HCT116 (cell line): ENCODE results near the gene NFATC3. TPM values are rescaled to one million over a fixed set of nuclear protein-coding genes. Genes with fewer than 3 reads are reported as not detected.

Source experiments
- ATAC-seq: fragments of 200-7000 bp; cut with Tn5 transposase; 2 replicates; pipeline ENCODE4 v1.9.1; 2020; ENCODE audit warnings: mild to moderate bottlenecking, moderate library complexity
- BruUV-seq: library from RNA; stranded (reverse); fragments of 400-500 nt; replicated peaks from 2 replicates; lab custom pipeline; 2021; lab: Mats Ljungman, UMichigan
- CTCF ChIA-PET: fragments of 300-600 bp; sonication (Branson Sonifier 250); formaldehyde crosslinking; loops from one replicate; lab custom pipeline; 2021; ENCODE audit warnings: antibody characterized with exemption; lab: Charles Lee
- POLR2A ChIA-PET: fragments of 300-600, 350-600 bp; sonication (Branson Sonifier 250); formaldehyde crosslinking; loops from one replicate; lab custom pipeline; 2021; ENCODE audit warnings: antibody characterized with exemption; lab: Charles Lee
- RAD21 ChIA-PET, 2 experiments: fragments of 300-600 bp; sonication (Branson Sonifier 250); formaldehyde crosslinking; loops; one replicate each; lab custom pipeline; 2023; ENCODE audit warnings: low total read pairs in 2 of 2; ENCODE audit not compliant: uncharacterized antibody in 2 of 2, unreplicated experiment in 2 of 2, low non-redundant PET in 1 of 2; lab: Charles Lee
- DNase-seq: peaks from one replicate; pipeline ENCODE4 v3.0.0-alpha.2; 2010; ENCODE audit warnings: low read depth, low spot score
- H2AFZ ChIP-seq: fragments of 200-600 bp; shearing (Covaris generic), sonication (generic); 2 replicates; pipeline ENCODE4 v1.6.1; 2017; ENCODE audit warnings: low read depth, mixed run types, mixed read lengths, antibody characterized with exemption, low read length; ENCODE audit not compliant: poor library complexity, severe bottlenecking
- H3K27ac ChIP-seq: 2 replicates; pipeline ENCODE4 v1.5.1; 2012; ENCODE audit warnings: low read depth, low read length
- H3K27me3 ChIP-seq: fragments of 200-600 bp; sonication (generic); 2 replicates; pipeline ENCODE4 v1.6.1; 2016; ENCODE audit warnings: mixed run types, low read length, mixed read lengths; ENCODE audit not compliant: insufficient read depth
- H3K36me3 ChIP-seq, 2 experiments: fragments of 200-500 bp in 1 of 2; fragments of 200-600 bp in 1 of 2; sonication (Bioruptor generic) in 1 of 2; sonication (generic) in 1 of 2; 2 replicates each; pipeline versions ENCODE4 v1.5.1 to v1.6.1; 2014 to 2016; ENCODE audit warnings: low read length in 2 of 2, inconsistent platforms in 1 of 2, mixed read lengths in 1 of 2, mixed run types in 1 of 2; ENCODE audit not compliant: insufficient read depth in 2 of 2, control insufficient read depth in 1 of 2
- H3K4me1 ChIP-seq, 2 experiments: fragments of 200-600 bp in 1 of 2; sonication (generic) in 1 of 2; 2 replicates each; pipeline versions ENCODE4 v1.5.1 to v1.6.1; 2012 to 2017; ENCODE audit warnings: low read length in 2 of 2, inconsistent platforms in 1 of 2, mild to moderate bottlenecking in 1 of 2, mixed read lengths in 1 of 2, mixed run types in 1 of 2, moderate library complexity in 1 of 2; ENCODE audit not compliant: insufficient read depth in 2 of 2, control insufficient read depth in 1 of 2
- H3K4me2 ChIP-seq: fragments of 200-600 bp; sonication (generic); 2 replicates; pipeline ENCODE4 v1.6.1; 2017; ENCODE audit warnings: mixed run types, low read length, mixed read lengths
- H3K4me3 ChIP-seq, 2 experiments: fragments of 200-600 bp in 1 of 2; sonication (generic) in 1 of 2; replicated peaks in 1 of 2; 2 replicates each; pipeline ENCODE4 v1.5.1; 2011 to 2016; ENCODE audit warnings: low read length in 2 of 2, control low read depth in 1 of 2, low read depth in 1 of 2, mild to moderate bottlenecking in 1 of 2, mixed read lengths in 1 of 2, mixed run types in 1 of 2
- H3K79me2 ChIP-seq: fragments of 200-600 bp; sonication (generic); 2 replicates; pipeline ENCODE4 v1.6.1; 2017; ENCODE audit warnings: mild to moderate bottlenecking, mixed run types, low read length, moderate library complexity, mixed read lengths; ENCODE audit not compliant: insufficient read depth
- H3K9ac ChIP-seq: fragments of 200-600 bp; sonication (generic); 2 replicates; pipeline ENCODE4 v1.6.1; 2016; ENCODE audit warnings: low read length, mixed read lengths
- H3K9me2 ChIP-seq: fragments of 200-600 bp; sonication (generic), shearing (Covaris generic); 2 replicates; pipeline ENCODE4 v1.6.1; 2017; ENCODE audit warnings: mixed run types, mild to moderate bottlenecking, moderate library complexity; ENCODE audit not compliant: insufficient read depth
- H3K9me3 ChIP-seq, 2 experiments: fragments of 200-500 bp in 1 of 2; fragments of 200-600 bp in 1 of 2; sonication (Bioruptor generic) in 1 of 2; sonication (generic) in 1 of 2; 2 replicates each; pipeline ENCODE4 v1.6.1; 2014 to 2017; ENCODE audit warnings: low read length in 2 of 2, mixed read lengths in 2 of 2, inconsistent platforms in 1 of 2, low read depth in 1 of 2, mild to moderate bottlenecking in 1 of 2, mixed run types in 1 of 2, moderate library complexity in 1 of 2; ENCODE audit not compliant: control insufficient read depth in 1 of 2, insufficient read depth in 1 of 2
- H4K20me1 ChIP-seq: fragments of 200-600 bp; sonication (generic), shearing (Covaris generic); 2 replicates; pipeline ENCODE4 v1.6.1; 2017; ENCODE audit warnings: mixed run types, mild to moderate bottlenecking, moderate library complexity; ENCODE audit not compliant: insufficient read depth
- ATF3 ChIP-seq: IDR thresholded peaks from 2 replicates; pipeline ENCODE4 v1.6.1; 2012
- EGR1 ChIP-seq: IDR thresholded peaks from 2 replicates; pipeline ENCODE4 v1.6.1; 2012; ENCODE audit warnings: low read depth
- ELF1 ChIP-seq: IDR thresholded peaks from 2 replicates; pipeline ENCODE4 v1.6.1; 2012; ENCODE audit warnings: low read depth, borderline replicate concordance
- EZH2 ChIP-seq: fragments of 200-600 bp; sonication (generic); IDR thresholded peaks from 2 replicates; pipeline ENCODE4 v1.6.1; 2017; ENCODE audit warnings: antibody characterized with exemption, mixed run types
- EZH2phosphoT487 ChIP-seq: fragments of 200-600 bp; IDR thresholded peaks from 2 replicates; pipeline ENCODE4 v1.6.1; 2018; ENCODE audit warnings: antibody characterized with exemption, borderline replicate concordance
- FOSL1 ChIP-seq: IDR thresholded peaks from 2 replicates; pipeline ENCODE4 v1.6.1; 2012; ENCODE audit warnings: low read depth
- JUND ChIP-seq: IDR thresholded peaks from 2 replicates; pipeline ENCODE4 v1.6.1; 2012
- POLR2AphosphoS5 ChIP-seq: IDR thresholded peaks from 2 replicates; pipeline ENCODE4 v1.6.1; 2011; ENCODE audit warnings: mild to moderate bottlenecking, low read depth, low read length, moderate library complexity
- RAD21 ChIP-seq: IDR thresholded peaks from 2 replicates; pipeline ENCODE4 v1.6.1; 2012; ENCODE audit warnings: low read depth, mild to moderate bottlenecking
- SP1 ChIP-seq: IDR thresholded peaks from 2 replicates; pipeline ENCODE4 v1.6.1; 2012; ENCODE audit warnings: low read depth
- TCF7L2 ChIP-seq: IDR thresholded peaks from 2 replicates; pipeline ENCODE4 v1.7.0; 2011; ENCODE audit warnings: borderline replicate concordance, inconsistent platforms; ENCODE audit not compliant: insufficient read depth, insufficient read length; ENCODE audit errors: extremely low read depth
- YY1 ChIP-seq: IDR thresholded peaks from 2 replicates; pipeline ENCODE4 v1.6.1; 2011; ENCODE audit warnings: low read length, low read depth, moderate library complexity, mild to moderate bottlenecking; ENCODE audit not compliant: insufficient replicate concordance; ENCODE audit errors: extremely low read depth
- ZBTB33 ChIP-seq: IDR thresholded peaks from 2 replicates; pipeline ENCODE4 v1.6.1; 2011; ENCODE audit warnings: mild to moderate bottlenecking, low read length, moderate library complexity; ENCODE audit not compliant: insufficient replicate concordance; ENCODE audit errors: extremely low read depth
- ZFX ChIP-seq: fragments of 450-650 bp; IDR thresholded peaks from 2 replicates; pipeline ENCODE4 v1.6.1; 2017
- ZNF274 ChIP-seq: fragments of 200-500 bp; sonication (Bioruptor generic); IDR thresholded peaks from 2 replicates; pipeline ENCODE4 v1.6.1; 2014; ENCODE audit warnings: mild to moderate bottlenecking, low read depth, low read length, inconsistent platforms
- intact Hi-C: fragments of 100-400 bp; cut with micrococcal nuclease; formaldehyde crosslinking; loops from 2 replicates; pipeline ENCODE4 v1.10.0; 2022
- total RNA-seq: library from RNA; stranded (reverse); gene quantifications from one replicate; pipeline ENCODE4 v1.2.1, GENCODE V29; 2021; ENCODE audit not compliant: unreplicated experiment
- TF ChIP-seq, protein P1 (sequence below), 3 experiments: fragments of 200-600 bp in 1 of 3; sonication (generic) in 1 of 3; IDR thresholded peaks in 2 of 3; conservative IDR thresholded peaks in 1 of 3; 2 replicates each; pipeline ENCODE4 v1.5.1; 2012 to 2017; ENCODE audit warnings: low read depth in 2 of 3, low read length in 2 of 3, antibody characterized with exemption in 1 of 3, borderline replicate concordance in 1 of 3, control low read depth in 1 of 3, mild to moderate bottlenecking in 1 of 3, mixed read lengths in 1 of 3, mixed run types in 1 of 3, moderate library complexity in 1 of 3; ENCODE audit not compliant: insufficient read depth in 1 of 3

Gene NFATC3
- total RNA-seq, 1 experiment from 2014 or later: 25.6 TPM

GRCh38 chr16:68065716-68066305 is 19.4 kb upstream of the NFATC3 start:
- peaks cover 6 to 27% of the 10 kb centered on the region in 2 experiments; a peak in 3 of 4 replicates for H3K36me3 ChIP-seq
- H3K4me2 ChIP-seq: no peak overlapping the region
- ChIA-PET CTCF (no interaction called here), POLR2A (no interaction called here)
- no peak overlapping the region for H3K9ac ChIP-seq
- DNase-seq: no peak
- H3K27ac ChIP-seq: no peak overlapping the region
- H3K4me1 ChIP-seq: no peaks in the 10 kb centered on the region
- H4K20me1 ChIP-seq: no peaks in the 10 kb centered on the region
- H3K27me3 ChIP-seq: no peaks in the 10 kb centered on the region
- TF ChIP-seq EZH2 (no peak), ZFX (no peak), ZNF274 (no peak)
- TF ChIP-seq, all 23 proteins: peak for 0
- no peak for ATAC-seq
- RAD21 ChIA-PET: no interaction called here
- no peaks in the 10 kb centered on the region for H3K9me2 ChIP-seq
- no peaks in the 10 kb centered on the region for H3K79me2 ChIP-seq
- H2AFZ ChIP-seq: no peak overlapping the region
- H3K9me3 ChIP-seq: no peaks in the 10 kb centered on the region
- no peak overlapping the region for H3K4me3 ChIP-seq
- intact Hi-C loops: loop anchor here (2.0 kb wide), 1 partner anchor 163 kb away; no protein-coding TSS in a partner anchor
- BruUV-seq: no TSS peak

- Histone ChIP-seq H3K27ac (no peak overlapping the region), H3K36me3 (peaks cover 11 to 23% of the 10 kb centered on the region in 2 experiments; a peak in 3 of 4 replicates), H3K9ac (no peak overlapping the region), H3K79me2 (no peaks in the 10 kb centered on the region), H4K20me1 (no peaks in the 10 kb centered on the region), H3K4me3 (no peak overlapping the region), H3K9me2 (no peaks in the 10 kb centered on the region), H3K4me1 (no peaks in the 10 kb centered on the region), H2AFZ (no peak overlapping the region), H3K9me3 (no peaks in the 10 kb centered on the region), H3K4me2 (no peak overlapping the region), H3K27me3 (no peaks in the 10 kb centered on the region)
- no peak for ATAC-seq
- ChIA-PET POLR2A (no interaction called here), RAD21 (no interaction called here), CTCF (no interaction called here)
- intact Hi-C loops: no loop called here
- no peak for DNase-seq
- no TSS peak for BruUV-seq
- TF ChIP-seq EZH2 (no peak), EGR1 (no peak), EZH2phosphoT487 (no peak), ZFX (no peak), YY1 (no peak), POLR2AphosphoS5 (no peak), ELF1 (no peak), ZBTB33 (no peak), ATF3 (no peak), FOSL1 (no peak), SP1 (no peak), JUND (no peak), TCF7L2 (no peak), RAD21 (no peak)
- TF ChIP-seq, protein P1, sequence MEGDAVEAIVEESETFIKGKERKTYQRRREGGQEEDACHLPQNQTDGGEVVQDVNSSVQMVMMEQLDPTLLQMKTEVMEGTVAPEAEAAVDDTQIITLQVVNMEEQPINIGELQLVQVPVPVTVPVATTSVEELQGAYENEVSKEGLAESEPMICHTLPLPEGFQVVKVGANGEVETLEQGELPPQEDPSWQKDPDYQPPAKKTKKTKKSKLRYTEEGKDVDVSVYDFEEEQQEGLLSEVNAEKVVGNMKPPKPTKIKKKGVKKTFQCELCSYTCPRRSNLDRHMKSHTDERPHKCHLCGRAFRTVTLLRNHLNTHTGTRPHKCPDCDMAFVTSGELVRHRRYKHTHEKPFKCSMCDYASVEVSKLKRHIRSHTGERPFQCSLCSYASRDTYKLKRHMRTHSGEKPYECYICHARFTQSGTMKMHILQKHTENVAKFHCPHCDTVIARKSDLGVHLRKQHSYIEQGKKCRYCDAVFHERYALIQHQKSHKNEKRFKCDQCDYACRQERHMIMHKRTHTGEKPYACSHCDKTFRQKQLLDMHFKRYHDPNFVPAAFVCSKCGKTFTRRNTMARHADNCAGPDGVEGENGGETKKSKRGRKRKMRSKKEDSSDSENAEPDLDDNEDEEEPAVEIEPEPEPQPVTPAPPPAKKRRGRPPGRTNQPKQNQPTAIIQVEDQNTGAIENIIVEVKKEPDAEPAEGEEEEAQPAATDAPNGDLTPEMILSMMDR (IDR thresholded peaks at IDR 0.05 in 2 of 3, conservative IDR thresholded peaks at IDR 0.05 in 1 of 3; ENCODE audit: borderline replicate concordance in 1 of 3, insufficient read depth in 1 of 3, low read depth in 2 of 3, low read length in 2 of 3): no peak
Measured at GRCh38 chr16:68066763-68067162, 18.4 kb upstream of the NFATC3 start.
